Right forelimb (tissue), 1 donor: Measurements from ENCODE around the gene GTPBP3.

Experiments used
- DNase-seq: peaks from one replicate; pipeline ENCODE4 v3.0.0-alpha.2; 2018

The GTPBP3 gene

DNA sequence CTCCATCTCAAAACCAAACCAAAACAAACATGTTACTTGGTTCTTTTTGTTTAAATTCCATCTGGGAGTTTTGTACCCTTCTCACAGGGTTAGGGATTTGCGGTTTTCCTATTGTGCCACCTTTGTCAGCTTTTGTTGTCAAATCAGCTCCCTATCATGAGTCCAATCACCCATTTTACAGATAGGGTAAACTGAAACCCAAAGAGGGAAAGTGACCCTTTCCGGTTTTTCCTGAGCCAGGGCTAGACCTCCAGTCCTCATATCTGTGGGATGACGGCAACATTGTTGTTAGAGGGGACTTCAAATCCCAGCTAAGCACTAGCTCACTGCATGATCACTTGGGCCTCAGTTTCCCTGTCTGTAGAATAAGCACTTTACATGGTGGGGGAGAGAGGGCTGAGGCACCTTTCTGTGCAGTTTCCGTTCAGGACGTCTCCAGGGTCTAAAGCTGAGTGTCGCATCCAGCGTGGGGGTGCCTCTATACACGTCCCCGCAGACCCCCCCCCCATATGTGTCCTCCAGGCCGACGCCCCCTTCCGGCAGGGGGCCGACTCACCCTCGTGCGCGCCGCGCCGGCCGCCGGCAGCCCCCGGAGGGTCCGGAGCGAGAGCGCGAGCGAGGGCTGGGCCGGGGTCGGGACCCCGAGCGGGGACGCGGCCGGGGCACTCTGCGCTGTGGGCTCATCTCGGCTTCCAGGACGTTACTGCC, 52.8 kb downstream of the GTPBP3 start:
- peak; percentile 43 for DNase-seq

DNA sequence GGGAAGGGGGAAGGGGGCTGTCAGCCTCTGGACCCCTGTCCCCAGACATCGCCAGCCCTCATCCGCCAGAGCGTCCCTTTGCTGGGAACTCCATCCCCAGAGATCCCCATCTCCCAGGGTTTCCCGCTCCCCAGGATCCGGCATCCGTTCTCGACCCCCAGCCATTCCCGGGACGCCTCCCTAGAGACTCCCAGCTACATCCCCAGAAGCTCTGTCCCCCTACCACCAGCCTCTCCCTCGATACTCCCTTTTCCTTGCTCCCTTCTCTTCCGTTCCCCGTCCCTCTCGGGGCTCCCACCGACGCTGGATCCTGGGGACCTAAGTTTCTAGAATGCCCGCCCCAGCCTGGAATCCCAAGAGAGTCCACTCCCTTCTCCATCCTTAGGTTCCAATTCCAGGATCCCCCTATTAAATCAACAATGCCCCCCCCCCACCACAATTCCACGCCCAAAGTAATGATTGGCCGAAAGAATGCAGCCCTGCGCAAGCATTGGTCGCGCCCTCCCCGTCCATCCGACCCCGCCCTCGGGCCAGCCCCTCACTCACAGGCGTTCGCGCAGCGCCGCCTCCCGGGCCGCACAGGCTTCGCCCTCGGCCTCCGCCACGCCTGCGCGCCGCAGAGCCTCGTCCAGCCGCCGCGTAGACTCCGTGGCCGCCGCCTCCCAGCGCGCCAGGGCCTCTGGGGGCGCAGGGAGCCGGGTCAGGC, 53.5 kb downstream of the GTPBP3 start:
- DNase-seq, result peak; percentile 91

DNA sequence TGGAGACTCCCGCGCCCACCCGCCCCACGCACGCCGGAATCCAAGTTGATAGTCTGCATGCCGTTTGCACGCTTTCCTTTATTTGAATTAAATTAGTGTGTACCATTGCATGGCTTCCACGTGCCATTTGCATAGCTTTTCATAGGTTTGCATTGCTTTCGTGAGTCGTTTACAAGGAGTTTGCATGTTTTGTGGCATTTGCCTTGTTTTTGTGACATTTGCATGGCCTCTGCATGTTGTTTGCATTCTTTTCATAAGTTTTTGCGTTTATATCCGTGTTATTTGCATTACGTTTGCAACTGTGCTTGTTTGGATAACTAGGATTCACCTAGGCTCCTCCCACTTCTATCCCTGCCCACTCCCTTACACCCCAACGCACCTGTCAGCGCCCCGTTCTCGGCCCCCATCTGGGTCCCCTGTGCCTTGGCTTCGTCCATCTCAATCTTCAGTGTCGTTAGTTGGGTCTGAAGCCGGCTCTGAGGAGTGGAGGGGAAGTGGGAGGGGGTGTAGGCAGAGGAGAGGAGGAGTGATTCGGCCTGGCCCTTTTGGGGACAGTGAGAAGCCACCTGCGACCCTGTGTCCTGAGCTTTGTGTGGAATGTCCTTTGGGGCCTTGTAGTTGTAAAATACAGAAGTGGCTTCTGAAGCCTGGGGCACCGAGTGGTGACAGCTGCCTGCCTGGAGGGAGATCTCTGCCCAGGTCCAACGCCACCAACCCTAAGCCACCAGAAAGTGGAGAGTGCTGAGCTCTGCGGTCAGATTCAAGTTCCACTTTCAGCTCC, 54.2 kb downstream of the GTPBP3 start:
- DNase-seq, result peak; percentile 48
